DMS79 (cell line): ENCODE data around the gene SELENON.
A peak's percentile ranks its signal among the peaks of the same experiment; 100 is the strongest.
"Not testable (repeated sequence)": the region's sequence is repeated elsewhere in the genome, so short reads cannot be mapped to it uniquely, and the experiment has no call there.

ENCODE experiments used
- DNase-seq: peaks from one replicate; lab custom pipeline; 2025; lab: John Stamatoyannopoulos, UW

The SELENON gene

DNA sequence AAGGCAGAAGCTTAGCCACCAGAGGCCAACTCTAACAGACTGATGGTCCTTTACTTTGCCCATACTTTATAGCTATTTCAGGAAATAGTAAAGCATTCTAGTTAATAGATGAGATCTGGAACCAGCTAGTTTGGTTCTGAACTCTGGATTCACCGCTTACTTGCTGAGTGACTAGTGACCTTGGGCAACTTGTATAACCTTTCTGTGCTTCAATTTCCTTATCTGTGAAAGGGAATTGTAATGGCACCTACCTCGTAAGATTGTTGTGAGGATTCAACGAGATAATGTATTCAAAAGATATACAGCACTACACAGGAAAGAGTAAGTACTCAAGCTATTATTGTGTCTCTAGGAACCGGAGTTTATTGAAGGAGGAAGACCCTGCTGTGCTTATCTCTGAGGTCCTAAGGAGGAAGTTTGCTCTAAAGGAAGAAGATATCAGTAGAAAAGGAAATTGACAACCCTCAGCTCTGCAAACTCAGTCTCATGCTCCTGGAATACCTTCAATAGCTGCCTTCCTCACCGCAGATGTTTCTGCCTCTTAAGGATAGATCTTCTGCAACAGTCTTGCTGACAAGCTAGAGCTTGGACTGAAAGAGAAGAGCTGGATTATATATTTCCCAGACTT lies 31.7 kb downstream of the SELENON start:
- DNase-seq, result no peak

DNA sequence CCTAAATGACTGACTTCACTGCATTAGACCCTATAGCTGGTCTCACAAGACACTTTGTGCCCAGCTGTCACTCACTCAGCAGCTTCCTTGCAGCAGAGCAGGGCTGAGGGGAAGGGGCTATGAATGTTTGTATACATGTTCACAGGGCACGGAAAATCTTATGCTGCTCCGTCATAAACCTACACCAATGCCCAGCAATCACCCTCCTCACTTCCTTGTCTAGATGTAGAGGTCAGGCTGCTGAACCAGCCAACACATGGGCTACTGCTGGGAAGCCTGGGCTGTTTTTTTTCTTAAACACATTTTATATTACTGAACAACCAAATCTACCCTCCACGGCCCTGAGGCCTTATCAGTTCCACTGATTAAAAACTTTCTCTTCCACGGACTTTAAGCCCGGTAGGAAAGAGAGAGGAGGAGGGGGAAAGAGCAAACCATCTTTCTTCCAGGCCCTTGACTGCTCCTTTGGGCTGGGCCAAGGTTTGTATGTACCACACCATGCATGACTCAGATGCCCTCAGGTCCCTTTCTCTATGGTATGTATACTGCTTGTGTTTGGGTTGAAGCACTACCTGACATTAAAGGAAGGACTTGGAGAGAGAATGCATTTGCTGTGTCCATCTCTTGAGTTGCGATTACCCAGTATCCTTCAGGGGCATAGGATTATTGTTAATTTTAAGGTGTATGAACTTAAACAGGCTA lies 32.5 kb downstream of the SELENON start:
- no peak for DNase-seq

DNA sequence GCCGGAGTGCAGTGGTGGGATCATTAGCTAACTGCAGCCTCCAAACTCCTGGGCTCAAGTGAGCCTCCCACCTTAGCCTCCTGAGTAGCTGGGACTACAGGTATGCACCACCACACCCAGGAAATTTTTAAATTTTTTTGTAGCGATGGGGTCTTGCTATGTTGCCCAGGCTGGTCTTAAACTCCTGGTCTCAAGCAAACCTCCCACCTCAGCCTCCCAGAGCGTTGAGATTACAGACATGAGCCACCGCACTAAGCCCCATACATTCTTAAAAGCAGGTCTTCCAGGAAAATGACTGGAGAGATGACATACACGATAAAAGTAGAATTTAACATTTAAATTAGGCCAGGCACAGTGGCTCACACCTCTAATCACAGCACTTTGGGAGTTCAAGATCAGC lies 33.2 kb downstream of the SELENON start:
- no peak for DNase-seq

DNA sequence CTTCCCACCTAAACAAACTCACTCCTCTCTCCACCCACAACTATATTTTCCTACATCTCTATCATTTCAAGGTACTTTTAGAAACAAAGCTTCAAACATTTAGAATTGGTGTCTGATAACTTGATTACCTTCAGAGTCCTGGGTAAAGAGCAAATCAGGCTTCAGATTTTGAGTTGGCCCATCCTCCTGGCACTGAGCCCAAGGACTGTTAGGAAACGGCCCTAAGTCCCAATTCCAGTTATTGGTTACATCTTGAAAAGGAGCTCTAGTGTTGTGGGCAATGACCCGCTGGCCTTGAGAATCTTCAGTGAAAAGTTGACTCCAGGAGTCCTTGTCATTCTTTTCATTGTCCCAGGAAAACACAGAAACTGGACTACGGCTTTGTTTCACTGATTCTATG lies 34.9 kb downstream of the SELENON start:
- DNase-seq, result no peak

DNA sequence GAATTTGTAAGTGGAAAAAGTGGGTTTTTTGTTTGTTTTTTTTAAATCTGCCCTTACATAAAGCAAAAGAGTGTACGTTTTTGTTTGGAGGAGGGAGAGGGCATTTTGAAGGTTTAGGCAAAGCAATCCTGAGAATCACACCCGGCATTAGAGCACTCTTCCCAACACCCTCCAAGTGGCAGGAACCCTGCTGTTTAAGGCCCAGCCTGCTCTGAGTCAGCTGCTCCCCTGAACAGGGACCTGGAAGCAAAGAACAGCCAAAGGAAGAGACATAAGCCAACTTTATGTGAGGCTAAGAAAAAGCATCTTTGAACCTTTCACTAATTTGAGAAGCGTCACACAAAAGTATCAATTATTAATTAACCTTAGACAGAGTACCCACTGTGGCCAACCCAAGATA lies 36.7 kb downstream of the SELENON start:
- no peak for DNase-seq

DNA sequence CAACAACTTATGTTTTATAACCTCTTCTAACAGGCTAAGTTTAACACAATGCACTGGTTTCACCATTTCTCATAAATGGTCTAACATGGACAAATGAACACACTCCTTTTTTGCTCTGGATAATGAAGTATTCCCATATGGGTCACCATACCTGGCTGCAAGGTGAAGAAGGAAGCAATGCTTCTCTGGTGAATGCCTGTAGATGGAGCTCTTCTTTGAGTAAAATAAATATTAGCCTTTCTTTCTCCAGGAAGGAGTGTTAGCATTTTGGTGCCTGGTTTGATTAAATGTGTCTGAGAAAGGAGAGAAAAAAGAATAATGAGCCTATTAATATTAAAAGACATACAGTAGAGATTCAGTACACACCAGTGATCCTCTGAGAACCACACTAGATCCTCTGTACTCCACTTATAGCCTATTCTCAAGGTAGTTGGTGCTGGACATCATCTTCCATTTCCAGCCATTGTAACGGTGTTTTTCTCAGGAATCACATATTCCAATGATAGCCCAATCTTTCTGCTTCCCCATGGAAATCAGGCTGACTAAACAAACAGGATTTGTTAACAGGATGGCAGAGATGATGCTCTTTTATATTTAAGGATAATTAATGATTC lies 37.4 kb downstream of the SELENON start:
- DNase-seq, result no peak

DNA sequence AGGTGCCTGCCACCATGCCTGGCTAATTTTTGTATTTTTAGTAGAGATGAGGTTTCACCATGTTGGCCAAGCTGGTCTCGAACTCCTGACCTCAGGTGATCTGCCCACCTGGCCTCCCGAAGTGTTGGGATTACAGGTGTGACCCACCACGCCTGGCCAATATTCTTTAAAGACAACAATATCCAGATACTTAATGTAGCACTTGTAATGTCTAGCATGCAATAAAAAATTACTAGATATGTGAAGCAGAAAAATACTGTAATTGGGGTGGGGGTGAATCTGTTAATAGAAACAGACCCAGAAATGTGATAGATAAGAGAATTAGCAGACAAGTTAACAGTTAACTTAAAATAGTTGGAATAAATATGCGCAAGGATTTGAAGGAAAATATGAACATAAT lies 39.8 kb downstream of the SELENON start:
- DNase-seq, result not testable (repeated sequence)

DNA sequence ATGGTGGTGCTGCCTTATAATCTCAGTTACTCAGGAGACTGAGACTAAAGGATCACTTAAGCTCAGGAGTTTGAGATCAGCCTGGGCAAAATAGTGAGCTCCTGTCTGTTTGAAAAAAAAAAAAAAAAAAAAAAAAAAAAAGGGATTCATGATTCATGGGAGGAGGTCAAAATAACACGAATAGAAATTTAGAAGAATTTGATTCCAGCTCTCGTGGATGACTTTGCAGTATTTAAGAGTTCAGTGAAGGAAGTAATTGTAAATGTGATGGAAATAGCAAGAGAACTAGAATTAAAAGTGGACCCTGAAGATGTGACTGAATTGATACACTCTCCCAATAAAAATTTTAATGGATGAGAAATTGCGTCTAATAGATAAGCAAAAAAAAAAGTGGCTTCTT lies 43.5 kb downstream of the SELENON start:
- no peak for DNase-seq

DNA sequence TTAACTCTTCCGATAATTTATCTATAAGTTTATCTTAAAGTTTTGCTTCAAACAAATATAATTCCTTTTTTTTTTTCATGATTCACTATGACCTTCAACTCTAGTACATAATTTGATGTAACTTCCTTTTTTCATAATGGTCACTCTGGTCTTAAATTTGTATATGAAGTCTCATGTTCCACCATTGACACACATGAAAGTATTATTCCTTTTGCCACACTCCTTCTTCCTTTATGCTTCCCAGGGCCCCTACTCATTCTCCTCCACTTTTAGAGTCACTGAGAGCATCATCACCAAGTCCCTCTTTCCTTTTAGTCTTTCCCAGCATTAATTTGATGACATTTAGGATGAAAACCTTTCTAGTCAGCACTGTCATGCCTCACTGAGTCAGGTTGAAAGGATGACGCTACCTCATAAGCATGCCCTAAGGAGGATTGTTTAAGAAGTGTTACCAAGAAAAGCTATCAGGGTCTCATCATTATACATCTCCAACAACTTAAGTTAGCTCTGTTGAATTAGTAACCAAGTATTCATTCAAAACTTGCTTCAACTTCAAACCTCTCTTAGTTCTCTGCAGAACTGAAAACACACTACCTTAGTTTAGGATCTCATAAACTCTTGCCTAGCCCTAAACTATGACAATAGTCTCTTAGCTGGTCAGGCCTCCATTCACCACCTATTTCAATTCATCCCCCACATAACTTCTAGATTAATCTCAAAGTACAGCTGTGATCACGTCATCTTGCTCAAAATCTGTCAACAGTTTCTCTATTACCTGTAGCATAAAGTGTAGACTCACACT lies 44.7 kb downstream of the SELENON start:
- DNase-seq, result no peak

DNA sequence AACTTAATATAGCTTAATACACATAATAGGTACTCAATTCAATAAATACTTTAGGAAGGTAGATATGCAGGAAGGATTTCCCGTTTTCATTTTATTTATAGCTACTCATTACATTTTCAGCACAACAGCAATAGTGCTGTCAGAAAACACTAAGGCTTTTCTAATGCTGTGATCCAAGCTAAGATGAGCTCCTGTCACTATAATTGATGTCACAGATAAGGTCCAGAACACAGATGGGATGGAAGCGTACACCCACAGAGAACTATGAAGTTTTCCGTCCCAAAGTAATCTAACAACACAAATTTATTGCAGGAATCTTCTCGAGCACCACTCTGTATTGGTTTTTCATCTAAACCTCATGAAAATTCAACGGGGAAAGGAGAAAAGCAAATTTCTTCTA lies 45.7 kb downstream of the SELENON start:
- no peak for DNase-seq

DNA sequence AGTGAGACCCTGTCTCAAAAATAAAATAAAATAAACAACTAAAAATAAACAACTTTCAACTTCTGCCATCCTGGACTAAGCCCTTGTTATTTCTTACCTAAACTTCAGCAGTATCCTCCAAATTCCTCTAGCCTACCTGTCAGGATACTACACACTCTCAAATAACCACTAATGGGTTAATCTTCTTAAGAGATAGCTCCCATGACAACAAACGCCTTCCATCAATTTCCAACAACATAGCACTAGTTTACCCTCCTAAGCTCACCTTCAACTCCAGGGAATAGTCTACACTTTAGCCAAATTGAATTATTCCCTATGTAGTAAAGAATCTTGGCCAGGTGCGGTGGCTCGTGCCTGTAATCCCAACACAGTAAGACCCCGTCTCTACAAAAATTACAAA lies 47.9 kb downstream of the SELENON start:
- no peak for DNase-seq

DNA sequence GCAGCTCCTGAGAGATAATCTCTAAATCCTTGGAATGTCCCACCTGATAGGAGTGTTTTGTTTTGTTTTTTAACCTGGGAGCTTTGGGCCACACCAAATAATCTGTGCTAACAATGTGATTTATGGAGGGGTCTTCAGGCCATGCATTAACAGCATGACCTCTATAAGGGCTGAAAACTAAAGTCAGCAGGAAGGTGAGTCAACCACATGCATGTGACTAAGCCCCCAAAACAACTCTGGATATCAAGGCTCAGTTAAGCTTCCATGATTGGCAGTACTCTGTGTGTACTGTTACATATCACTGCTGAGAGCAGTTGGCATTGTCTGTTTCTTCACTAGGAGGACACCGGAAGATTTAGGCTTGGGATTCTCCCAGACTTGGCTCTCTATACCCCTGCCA lies 48.5 kb downstream of the SELENON start:
- no peak for DNase-seq

DNA sequence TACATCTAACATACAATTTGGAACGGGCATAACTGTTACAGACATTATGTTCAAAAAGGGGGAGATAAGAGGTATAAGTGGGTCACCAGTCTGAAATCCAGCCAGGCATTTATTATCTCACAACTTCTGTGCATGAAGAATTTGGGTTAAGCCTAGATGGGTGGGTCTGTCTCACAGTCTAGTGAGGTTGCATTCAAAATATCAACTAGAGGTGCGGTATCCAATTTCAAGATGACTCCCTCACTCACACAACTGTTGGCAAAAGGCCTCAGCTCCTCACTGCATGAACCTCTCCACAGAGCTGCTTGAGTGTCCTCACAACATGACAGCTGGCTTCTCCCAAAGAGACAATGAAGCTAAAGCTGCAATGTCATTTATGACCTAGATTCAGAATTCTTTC lies 54.6 kb downstream of the SELENON start:
- peak; percentile 78 for DNase-seq

DNA sequence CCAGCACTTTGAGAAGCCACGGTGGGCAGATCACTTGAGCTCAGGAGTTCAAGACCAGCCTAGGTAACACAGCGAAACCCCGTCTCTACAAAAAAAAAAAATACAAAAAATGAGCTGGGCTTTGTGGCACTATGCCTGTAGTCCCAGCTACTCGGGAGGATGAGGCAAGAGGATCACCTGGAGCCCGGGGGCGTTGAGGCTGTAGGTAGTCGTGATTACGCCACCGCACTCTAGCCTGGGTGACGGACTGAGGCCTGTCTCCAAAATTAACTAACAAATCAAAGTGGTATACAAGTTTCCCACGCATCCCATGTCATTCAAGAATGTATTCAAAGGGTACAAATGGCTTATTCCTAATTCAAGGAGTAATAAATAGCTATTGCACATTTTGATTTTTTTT lies 56.9 kb downstream of the SELENON start:
- DNase-seq, result no peak

DNA sequence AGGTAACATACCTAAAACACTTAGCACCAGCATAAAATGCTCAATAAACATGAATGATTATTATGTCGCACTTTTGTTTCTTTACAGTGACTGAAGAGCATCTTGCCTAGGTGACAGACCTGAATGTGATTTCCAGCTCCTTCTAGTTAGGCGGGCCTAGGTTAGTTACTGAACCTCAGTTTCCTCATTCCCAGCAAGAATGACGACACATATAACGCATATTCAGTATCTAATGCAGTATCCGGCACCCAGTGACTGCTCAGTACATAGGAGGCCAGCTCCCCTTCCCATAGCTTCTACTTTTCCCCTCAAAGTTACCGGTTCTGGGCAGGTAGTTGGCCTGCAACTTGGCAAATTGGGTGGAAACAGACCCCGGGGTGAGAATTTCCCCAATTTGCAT lies 58.5 kb downstream of the SELENON start:
- no peak for DNase-seq

DNA sequence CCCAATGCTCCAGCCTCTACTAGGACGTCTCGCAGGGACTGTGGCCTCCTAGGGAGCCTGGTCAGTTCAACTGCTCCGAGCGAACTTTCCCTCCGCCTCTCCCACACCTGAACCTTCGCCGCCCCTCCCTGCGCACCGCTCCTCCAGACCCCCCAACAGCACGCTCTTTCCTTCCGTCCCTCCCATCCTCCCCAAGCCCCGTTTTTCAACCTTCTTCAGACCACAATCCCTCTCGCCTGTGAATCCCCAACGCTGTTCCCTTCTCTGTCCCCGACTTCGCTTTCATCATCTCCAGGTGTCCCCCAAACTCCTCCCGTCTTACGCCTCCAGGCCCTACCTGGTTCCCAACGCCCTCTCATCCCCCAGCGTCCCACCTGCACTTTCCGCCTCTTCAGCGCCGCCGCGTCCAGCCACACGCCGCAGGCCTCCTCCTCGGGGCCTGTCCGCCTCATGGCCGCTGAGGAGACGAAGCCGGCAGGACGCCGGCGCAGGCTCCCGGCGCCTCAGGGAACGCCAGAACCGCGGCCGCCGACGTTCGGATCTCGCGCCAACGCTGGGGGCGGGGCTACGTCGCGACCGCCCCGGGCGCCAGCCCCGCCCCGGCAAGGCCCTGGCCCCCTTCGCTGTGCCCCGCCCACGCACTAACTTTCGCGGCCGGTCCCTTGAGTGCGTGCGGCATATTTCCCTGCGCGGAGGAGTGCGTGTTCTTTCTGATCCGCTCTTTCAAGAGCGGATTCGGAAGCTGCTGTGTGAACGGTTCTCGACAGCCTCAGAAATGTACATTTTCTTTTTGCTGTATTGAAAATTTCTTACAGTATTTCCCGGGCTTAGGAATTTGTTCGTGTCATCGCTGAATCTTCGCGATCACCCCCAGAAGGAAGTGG lies 59.2 kb downstream of the SELENON start, which contains the start of gene AUNIP:
TSS of gene AUNIP (minus strand) at position 552 of the 884 bp plus-strand sequence. CDS start at position 452, 100 bp downstream.
- peak; percentile 58 for DNase-seq

DNA sequence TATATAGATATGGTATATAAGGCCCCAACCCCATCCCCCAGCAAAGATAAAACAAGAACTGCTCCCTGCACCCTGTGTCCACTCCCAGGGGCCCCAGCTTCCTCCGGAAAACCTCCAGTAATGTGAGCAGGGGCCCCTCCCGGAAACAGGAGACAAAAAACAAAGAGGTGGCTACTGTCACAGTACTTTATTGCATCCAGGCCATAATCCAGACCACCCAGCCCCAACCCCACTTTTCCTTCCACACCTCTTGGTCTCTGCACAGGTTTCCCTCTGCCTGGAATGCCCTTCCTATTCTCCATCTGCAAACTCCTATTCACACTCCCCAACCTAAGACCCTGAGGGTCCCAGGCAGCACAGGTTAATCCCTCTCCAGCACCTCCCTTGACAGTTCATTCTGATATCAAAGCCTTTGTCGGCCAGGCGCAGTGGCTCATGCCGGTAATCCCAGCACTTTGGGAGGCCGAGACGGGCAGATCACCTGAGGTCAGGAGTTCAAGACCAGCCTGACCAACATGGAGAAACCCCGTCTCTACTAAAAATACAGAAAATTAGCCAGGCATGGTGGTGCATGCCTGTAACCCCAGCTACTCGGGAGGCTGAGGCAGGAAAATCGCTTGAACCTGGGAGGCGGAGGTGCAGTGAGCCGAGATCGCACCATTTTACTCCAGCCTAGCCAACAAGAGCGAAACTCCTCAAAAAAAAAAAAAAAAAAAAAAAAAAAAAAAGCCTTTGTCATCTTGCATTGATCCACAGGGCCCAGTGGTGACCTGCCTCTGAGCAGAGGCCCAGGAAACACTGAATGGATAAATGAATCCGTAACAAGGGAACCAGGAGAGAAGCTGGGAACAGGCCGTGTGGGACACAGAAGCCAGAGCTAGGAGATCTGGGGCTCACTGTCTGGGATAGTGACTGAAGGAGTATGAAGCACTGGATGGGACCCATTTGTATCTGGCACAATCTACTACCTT lies 61.6 kb downstream of the SELENON start:
- no peak for DNase-seq

DNA sequence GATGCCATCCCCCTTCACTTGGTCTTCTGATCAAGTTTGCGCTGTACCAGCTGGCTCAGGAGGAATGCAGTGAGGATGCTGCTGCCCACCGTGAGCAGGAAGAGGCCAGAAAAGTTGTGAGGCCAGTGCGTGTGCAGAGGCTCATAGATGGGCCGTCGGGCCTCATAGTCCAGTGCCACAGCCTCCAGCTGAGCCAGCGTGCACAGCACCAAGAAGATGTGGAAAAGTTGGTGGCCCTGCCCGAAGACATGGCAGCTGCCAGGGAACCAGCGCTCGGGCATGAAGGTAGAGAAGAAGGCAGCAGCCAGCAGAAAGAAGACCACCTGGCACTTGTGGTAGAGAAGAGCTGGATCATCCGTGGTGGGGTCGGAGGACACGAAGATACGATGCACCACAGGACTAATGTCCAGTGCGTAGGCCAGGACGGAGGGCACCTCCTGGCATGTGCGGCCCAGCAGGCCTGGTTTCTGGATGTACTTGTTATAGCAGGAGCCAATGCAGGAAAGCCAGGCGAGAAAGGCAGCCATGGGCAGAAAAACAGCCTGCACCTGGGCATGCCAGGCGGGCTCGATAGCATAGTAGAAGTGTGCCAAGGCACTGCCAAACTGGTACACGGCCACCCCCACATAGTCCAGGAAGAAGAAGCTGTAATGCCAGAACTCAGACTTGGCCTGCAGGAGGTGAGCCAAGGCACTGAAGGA lies 62.9 kb downstream of the SELENON start:
- no peak for DNase-seq

DNA sequence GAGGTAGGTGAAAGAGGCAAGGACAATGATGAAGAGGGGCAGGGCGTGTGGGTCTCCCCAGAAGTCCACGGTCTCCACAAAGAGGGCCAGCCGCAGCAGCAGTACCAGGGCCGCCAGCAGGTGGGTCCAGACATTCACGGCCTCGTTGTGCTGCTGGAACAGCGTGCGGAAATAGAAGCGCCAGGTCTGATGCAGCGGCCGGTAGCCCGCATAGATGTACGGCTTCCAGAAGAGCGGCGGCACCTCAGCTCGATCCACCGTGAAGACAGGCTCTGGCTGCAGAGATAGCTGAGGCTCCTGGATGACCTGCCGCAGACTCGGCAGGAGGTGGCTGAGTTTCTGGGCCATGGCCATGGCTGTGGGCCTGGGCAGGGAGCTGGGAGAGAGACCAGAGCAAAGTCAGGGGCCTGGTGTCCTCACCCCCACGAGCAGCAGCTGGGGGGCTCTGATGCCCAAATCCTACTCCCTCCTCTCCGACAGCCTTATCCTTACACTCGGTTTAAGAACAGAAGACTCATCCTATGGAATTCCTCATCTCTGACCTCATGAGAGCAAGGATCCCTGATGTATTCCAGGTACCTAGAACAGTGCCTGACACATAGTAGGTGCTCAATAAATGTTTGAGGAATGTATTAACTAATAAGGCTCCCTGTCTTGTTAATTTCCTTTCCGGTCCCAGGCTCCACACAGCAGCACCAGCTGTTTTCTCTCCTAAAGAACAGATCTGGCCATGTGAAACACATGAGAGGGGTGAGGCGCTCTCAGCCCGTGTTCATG lies 63.7 kb downstream of the SELENON start:
- DNase-seq, result no peak
